ENCODE measurements around the gene C1orf226. TPM values are rescaled to one million over a fixed set of nuclear protein-coding genes. Genes with fewer than 3 reads are reported as not detected.
"Not testable (repeated sequence)": the region's sequence is repeated elsewhere in the genome, so short reads cannot be mapped to it uniquely, and the experiment has no call there.

C1orf226 gene
- total RNA-seq, 4 donors from 2014 or later = 1.3 to 24.4 (median 4.8) TPM

DNA sequence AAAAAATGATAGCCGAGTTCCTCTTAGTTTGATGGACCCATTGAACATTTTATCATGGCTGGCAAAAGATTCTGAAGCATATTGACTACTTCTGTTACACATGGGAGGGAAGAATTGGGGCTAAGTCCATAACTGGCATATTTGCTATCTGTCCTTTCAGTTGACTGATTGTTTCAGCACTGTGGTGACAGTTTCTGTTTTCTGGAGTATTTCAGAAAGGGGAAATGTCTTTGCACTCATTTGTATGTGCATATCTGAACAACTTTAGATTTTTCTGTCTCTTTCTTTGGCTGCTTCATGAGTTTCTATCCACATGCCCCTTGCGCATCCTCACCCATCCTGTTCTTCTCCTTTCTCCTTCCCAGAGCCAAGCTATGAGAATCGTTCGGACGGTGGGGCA, 38.1 kb upstream of the C1orf226 start:
- Histone ChIP-seq H3K9me3 (no peaks in the 10 kb centered on the region), H3K36me3 (no peaks in the 10 kb centered on the region), H3K27ac (no peak overlapping the region), H3K4me1 (no peaks in the 10 kb centered on the region), H3K27me3 (no peaks in the 10 kb centered on the region), H3K4me3 (no peak overlapping the region)
- intact Hi-C loops (cut with DNase I; ENCODE audit: low total_unique reads) = no loop called here
- no peak for DNase-seq
- TF ChIP-seq POLR2A (IDR thresholded peaks at IDR 0.05) = no peak
- no peak for TF ChIP-seq CTCF (IDR thresholded peaks at IDR 0.05)

DNA sequence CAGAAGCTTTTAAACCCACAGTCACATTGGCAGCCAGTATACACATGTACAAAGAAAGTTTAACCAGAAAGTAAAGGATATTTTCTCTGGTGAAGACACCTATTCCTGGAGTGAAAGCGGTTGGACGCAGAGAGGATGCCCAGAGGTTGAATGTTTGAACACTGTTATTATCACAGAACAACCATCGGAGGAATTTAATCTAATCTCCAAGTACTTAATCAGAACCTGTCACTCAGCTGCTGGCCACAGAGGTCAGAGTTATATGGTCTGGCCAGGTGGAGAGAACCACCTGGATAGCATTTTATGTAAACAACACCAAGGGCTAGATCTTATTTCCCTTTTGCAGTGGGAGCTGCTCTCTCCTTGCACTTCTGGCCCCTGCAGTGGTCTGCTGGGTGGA, 34.2 kb upstream of the C1orf226 start:
- H3K4me1 ChIP-seq = no peaks in the 10 kb centered on the region
- no peaks in the 10 kb centered on the region for H3K36me3 ChIP-seq
- H3K9me3 ChIP-seq = no peaks in the 10 kb centered on the region
- H3K27me3 ChIP-seq = no peaks in the 10 kb centered on the region
- intact Hi-C loops (cut with DNase I; ENCODE audit: low total_unique reads) = no loop called here
- DNase-seq = no peak
- no peak overlapping the region for H3K4me3 ChIP-seq
- H3K27ac ChIP-seq = no peak overlapping the region
- TF ChIP-seq CTCF (IDR thresholded peaks at IDR 0.05) (no peak), POLR2A (IDR thresholded peaks at IDR 0.05) (no peak)

DNA sequence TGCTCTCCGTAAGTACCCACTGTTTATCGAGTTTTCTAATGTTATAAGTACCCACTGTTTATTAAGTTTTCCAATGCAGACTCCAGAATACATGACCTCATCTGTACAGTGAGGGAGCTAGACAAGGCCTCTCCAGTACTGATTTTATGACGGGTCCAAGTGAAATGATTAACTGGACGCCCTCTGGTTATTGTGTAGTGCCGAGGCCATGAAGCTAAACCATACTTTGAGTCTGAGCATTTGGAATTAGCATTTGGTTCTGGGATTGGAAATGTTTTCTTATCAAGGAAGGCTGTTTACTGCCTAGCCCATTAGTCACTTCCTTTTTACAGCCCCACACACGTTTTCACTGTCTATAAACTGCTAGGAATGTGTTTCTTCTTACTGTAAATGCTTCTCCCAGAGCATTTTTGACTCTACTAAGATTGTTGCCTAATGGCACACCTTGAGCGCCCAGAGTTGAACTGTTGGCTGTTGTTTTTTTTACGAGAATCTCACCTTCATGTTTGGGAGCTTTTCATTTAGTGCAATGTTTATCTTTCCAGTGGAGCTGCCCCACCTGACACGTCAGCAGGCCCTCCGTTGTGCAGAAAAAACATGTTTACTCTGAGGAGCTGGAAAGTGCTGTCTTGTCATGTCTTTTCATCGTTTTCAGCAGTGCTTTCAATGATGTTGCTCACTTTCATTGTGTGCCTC, 31.7 kb upstream of the C1orf226 start:
- Histone ChIP-seq H3K27ac (no peak overlapping the region), H3K4me1 (no peaks in the 10 kb centered on the region), H3K9me3 (no peaks in the 10 kb centered on the region), H3K36me3 (no peaks in the 10 kb centered on the region), H3K4me3 (no peak overlapping the region), H3K27me3 (no peaks in the 10 kb centered on the region)
- TF ChIP-seq POLR2A (IDR thresholded peaks at IDR 0.05) (no peak), CTCF (IDR thresholded peaks at IDR 0.05) (no peak)
- no peak for DNase-seq
- intact Hi-C loops (cut with DNase I; ENCODE audit: low total_unique reads) = no loop called here

DNA sequence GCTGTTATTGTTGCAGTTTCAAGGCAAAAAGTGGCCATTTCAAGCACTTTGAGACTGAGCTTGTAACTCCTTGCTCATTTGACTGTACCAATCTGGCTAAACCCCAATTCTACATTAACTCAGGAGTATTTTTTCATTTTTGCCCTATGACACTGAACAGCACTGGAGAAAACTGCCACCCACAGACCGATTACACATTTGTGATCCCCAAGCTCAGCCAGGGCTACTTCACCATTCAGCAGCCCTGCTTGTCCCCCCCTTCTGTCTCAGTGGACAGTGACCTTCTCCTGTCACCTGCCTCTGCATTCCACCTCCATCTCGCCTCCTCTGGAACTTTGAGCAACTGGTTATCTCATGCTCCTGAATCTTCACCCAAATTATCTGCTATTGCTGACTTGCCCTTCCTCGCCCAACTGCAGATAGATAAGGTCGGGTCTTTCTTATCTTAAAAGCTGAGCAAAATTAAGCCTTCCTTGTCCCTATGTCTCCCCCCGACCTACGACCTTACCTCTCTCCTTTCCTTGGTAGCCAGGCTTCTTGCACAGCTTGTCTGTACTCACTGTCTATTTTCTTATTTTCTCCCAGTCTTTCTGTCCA, 30.2 kb upstream of the C1orf226 start:
- TF ChIP-seq POLR2A (IDR thresholded peaks at IDR 0.05) = no peak
- no peak for TF ChIP-seq CTCF (IDR thresholded peaks at IDR 0.05)
- Histone ChIP-seq H3K27me3 (no peaks in the 10 kb centered on the region), H3K36me3 (no peaks in the 10 kb centered on the region)

GRCh38 chr1:162351874-162352273, 29.7 kb upstream of the C1orf226 start:
- DNase-seq; H3K36me3 ChIP-seq; H3K9me3 ChIP-seq; H3K27me3 ChIP-seq; H3K4me3 ChIP-seq; H3K4me1 ChIP-seq; intact Hi-C loops (cut with DNase I; ENCODE audit: low total_unique reads); H3K27ac ChIP-seq: not testable (repeated sequence)

More for the DNA sequence above, 30.2 kb upstream of the C1orf226 start:
- Histone ChIP-seq H3K27ac (no peak overlapping the region), H3K4me3 (no peak overlapping the region), H3K9me3 (no peaks in the 10 kb centered on the region), H3K4me1 (no peaks in the 10 kb centered on the region)
- DNase-seq = no peak
- intact Hi-C loops (cut with DNase I; ENCODE audit: low total_unique reads) = no loop called here

Data from uterus (tissue), 4 donors.